Measurements from ENCODE around the gene PRDX5.

The PRDX5 gene

GRCh38 chr11:64290352-64291261, 27.3 kb upstream of the PRDX5 start:
- no peak for DNase-seq

- DNase-seq: no peak
Observed at GRCh38 chr11:64291262-64291751, 26.6 kb upstream of the PRDX5 start, which contains the start of gene KCNK4. Gene KCNK4 (plus strand): TSS chr11:64291302. CDS start chr11:64293019, 1,717 bp downstream.

GRCh38 chr11:64291752-64292459, 26.0 kb upstream of the PRDX5 start:
- no peak for DNase-seq

- DNase-seq: no peak
Observed at GRCh38 chr11:64292460-64293254, 25.3 kb upstream of the PRDX5 start.

- no peak for DNase-seq
Observed at GRCh38 chr11:64294774-64295173, 23.1 kb upstream of the PRDX5 start.

- DNase-seq: no peak
Observed at GRCh38 chr11:64295760-64296159, 22.2 kb upstream of the PRDX5 start.

GRCh38 chr11:64296236-64296635, 21.7 kb upstream of the PRDX5 start:
- DNase-seq: no peak

- no peak for DNase-seq
Observed at GRCh38 chr11:64296830-64297698, 20.9 kb upstream of the PRDX5 start.

GRCh38 chr11:64297699-64298358, 20.1 kb upstream of the PRDX5 start:
- no peak for DNase-seq

GRCh38 chr11:64298966-64299846, 18.7 kb upstream of the PRDX5 start:
- no peak for DNase-seq

GRCh38 chr11:64299847-64300648, 17.9 kb upstream of the PRDX5 start, which contains the start of gene CATSPERZ:
Gene CATSPERZ (plus strand): TSS chr11:64300358. CDS start chr11:64300411, 53 bp downstream.
- DNase-seq: peak; percentile 26

GRCh38 chr11:64303109-64304031, 14.6 kb upstream of the PRDX5 start:
- DNase-seq: no peak

GRCh38 chr11:64304032-64304315, 13.9 kb upstream of the PRDX5 start:
- DNase-seq: no peak

- peak; percentile 86 for DNase-seq
Observed at GRCh38 chr11:64304316-64305072, 13.4 kb upstream of the PRDX5 start.

- peak; percentile 99 for DNase-seq
Observed at GRCh38 chr11:64305075-64305690, 12.7 kb upstream of the PRDX5 start, which contains the start of gene ESRRA. Gene ESRRA (plus strand): TSS chr11:64305524. CDS start chr11:64307180, 1,656 bp downstream.

- peak; percentile 59 for DNase-seq
Observed at GRCh38 chr11:64305691-64306562, 12.0 kb upstream of the PRDX5 start.

Data from effector CD8-positive, alpha-beta T cell (primary cell).